GM12878 (cell line): Measurements from ENCODE around the gene PLPPR1. TPM values are rescaled to one million over a fixed set of nuclear protein-coding genes. Genes with fewer than 3 reads are reported as not detected.

Experiments used
- ATAC-seq: fragments of 200-7000 bp; cut with Tn5 transposase; 3 replicates; pipeline ENCODE4 v1.9.1; 2020; ENCODE audit warnings: mild to moderate bottlenecking, moderate library complexity
- BruUV-seq: library from RNA; stranded (reverse); fragments of 400-500 nt; replicated peaks from 2 replicates; lab custom pipeline; 2021; lab: Mats Ljungman, UMichigan
- CTCF ChIA-PET: fragments of 300-600 bp; sonication (Branson Sonifier 250); formaldehyde crosslinking; extraction: SDS; loops from one replicate; lab custom pipeline; 2021; ENCODE audit warnings: inconsistent platforms; lab: Yijun Ruan, JAX
- POLR2A ChIA-PET: fragments of 350-600 bp; formaldehyde crosslinking; extraction: SDS; loops from one replicate; lab custom pipeline; 2021; ENCODE audit warnings: inconsistent platforms; lab: Charles Lee
- RAD21 ChIA-PET: fragments of 300-600 bp; sonication (Branson Sonifier 250); formaldehyde crosslinking; loops from one replicate; lab custom pipeline; 2023; ENCODE audit warnings: antibody characterized with exemption; ENCODE audit not compliant: unreplicated experiment; lab: Charles Lee
- SMC1A ChIA-PET: fragments of 300-600 bp; sonication (Branson Sonifier 250); formaldehyde crosslinking; loops from one replicate; lab custom pipeline; 2023; ENCODE audit not compliant: unreplicated experiment, uncharacterized antibody; lab: Charles Lee
- DNase-seq: peaks from one replicate; pipeline ENCODE4 v3.0.0-alpha.2; 2011; ENCODE audit warnings: low read depth, low spot score
- FAIRE-seq: peaks from 3 replicates; lab custom pipeline; 2011; peaks lifted over from hg19 to GRCh38; lab: Jason Lieb, UNC
- H2AFZ ChIP-seq: 2 replicates; pipeline ENCODE4 v1.6.0; 2011; ENCODE audit warnings: low read depth, low read length, control low read depth; ENCODE audit not compliant: control insufficient read depth
- H3K27ac ChIP-seq: 2 replicates; pipeline ENCODE4 v1.5.1; 2011; ENCODE audit warnings: control low read depth; ENCODE audit not compliant: control insufficient read depth, insufficient read depth
- H3K27me3 ChIP-seq, 2 experiments: replicated peaks in 1 of 2; 2 replicates each; pipeline versions ENCODE4 v1.6.0 to v1.6.1; 2011; ENCODE audit warnings: low read length in 1 of 2; ENCODE audit not compliant: control insufficient read depth in 2 of 2, insufficient read depth in 2 of 2
- H3K36me3 ChIP-seq, 2 experiments: 2 replicates each; pipeline ENCODE4 v1.5.1; 2011; ENCODE audit warnings: low read length in 1 of 2; ENCODE audit not compliant: control insufficient read depth in 2 of 2, insufficient read depth in 2 of 2
- H3K4me1 ChIP-seq: 2 replicates; pipeline ENCODE4 v1.6.1; 2011; ENCODE audit warnings: mild to moderate bottlenecking, low read length, moderate library complexity, mixed read lengths; ENCODE audit not compliant: control insufficient read depth, insufficient read depth
- H3K4me2 ChIP-seq: 2 replicates; pipeline ENCODE4 v1.6.0; 2011; ENCODE audit warnings: control low read depth; ENCODE audit not compliant: control insufficient read depth, insufficient read depth
- H3K4me3 ChIP-seq: fragments of 200-600 bp; sonication (generic); 2 replicates; pipeline ENCODE4 v1.5.1; 2016
- H3K79me2 ChIP-seq: 2 replicates; pipeline ENCODE4 v1.6.0; 2011; ENCODE audit warnings: low read length; ENCODE audit not compliant: control insufficient read depth, insufficient read depth
- H3K9ac ChIP-seq: 2 replicates; pipeline ENCODE4 v1.8.0; 2011; ENCODE audit warnings: low read length, control low read depth, mixed read lengths; ENCODE audit not compliant: control insufficient read depth, insufficient read depth
- H3K9me3 ChIP-seq: replicated peaks from 3 replicates; pipeline ENCODE4 v1.5.1; 2011; ENCODE audit warnings: mild to moderate bottlenecking, low read length; ENCODE audit not compliant: control insufficient read depth, insufficient read depth
- H4K20me1 ChIP-seq: 2 replicates; pipeline ENCODE4 v1.6.0; 2011; ENCODE audit not compliant: control insufficient read depth, insufficient read depth
- CEBPZ ChIP-seq: fragments of 150-350 bp; IDR thresholded peaks from 2 replicates; pipeline ENCODE4 v1.6.1; 2016; ENCODE audit warnings: low read depth, low read length
- IKZF1 ChIP-seq: fragments of 450-650 bp; conservative IDR thresholded peaks from 2 replicates; pipeline ENCODE4 v1.6.1; 2017; ENCODE audit warnings: antibody characterized with exemption, mild to moderate bottlenecking
- WGBS: methylation state at CpG from one replicate; pipeline ENCODE4 v1.1.6; 2016; ENCODE audit warnings: low lambda C conversion rate; ENCODE audit not compliant: insufficient replicate concordance, insufficient coverage; ENCODE audit errors: missing lambda C conversion rate; 5-methylcytosine and 5-hydroxymethylcytosine counted together
- in situ Hi-C: fragments of 300-500 bp; cut with MboI; formaldehyde crosslinking; loops from 9 replicates; pipeline ENCODE4 v1.14.3; 2018; ENCODE audit warnings: mixed read lengths
- intact Hi-C: fragments of 100-400 bp; cut with micrococcal nuclease; formaldehyde crosslinking; loops from one replicate; pipeline ENCODE4 v1.14.2; 2022; ENCODE audit not compliant: unreplicated experiment
- polyA plus RNA-seq, 11 experiments: library from polyadenylated mRNA; depleted of rRNA in 4 of 11; unstranded in 6 of 11; stranded (reverse) in 5 of 11; fragments of >200 nt; fragmentation: Nextera tagmentation in 4 of 11; fragmentation: Illumina TruSeq in 1 of 11; extraction: Ambion mirVana in 4 of 11; extraction: Trizol in 1 of 11; gene quantifications; 1 replicate in 1 of 11; 2 replicates in 10 of 11; pipeline versions ENCODE4 v1.2.1 to v1.2.3, GENCODE V29; 2011 to 2016; ENCODE audit warnings: inconsistent platforms in 2 of 11, missing spikeins in 2 of 11, low read depth in 1 of 11
- total RNA-seq, 4 experiments: library from RNA; depleted of rRNA in 3 of 4; stranded (reverse); fragments of >200 nt in 3 of 4; fragmentation: Illumina TruSeq in 1 of 4; extraction: Trizol in 1 of 4; gene quantifications; 2 replicates each; pipeline versions ENCODE4 v1.2.1 to v1.2.3, GENCODE V29; 2013 to 2021

The PLPPR1 gene
- total and polyA plus RNA-seq, 10 of the 15 experiments (the other 5 are each of a cell fraction or from before 2014, with no cell fraction given), result 0.69 TPM; not detected in 9

GRCh38 chr9:101027733-101028345 is 688 bp upstream of the PLPPR1 start:
- Histone ChIP-seq H3K27me3 (peaks cover 7 to 9% of the 10 kb centered on the region in 2 experiments; a peak in 3 of 4 replicates), H3K4me1 (no peaks in the 10 kb centered on the region), H3K4me2 (no peak overlapping the region), H3K36me3 (no peaks in the 10 kb centered on the region), H3K4me3 (no peak overlapping the region), H2AFZ (no peak overlapping the region), H3K27ac (no peak overlapping the region), H4K20me1 (no peaks in the 10 kb centered on the region), H3K9ac (no peak overlapping the region), H3K79me2 (no peaks in the 10 kb centered on the region)
- WGBS, result 29% methylated on average over 12 of the region's 12 CpGs
- DNase-seq (no peak), ATAC-seq (no peak), FAIRE-seq (no peak)
- POLR2A ChIA-PET, result no interaction called here
- in situ Hi-C loops, result no loop called here
- TF ChIP-seq IKZF1, result no peak
- TF ChIP-seq CEBPZ, result no peak
- TF ChIP-seq, all 136 proteins: peak for 0
- intact Hi-C loops, result no loop called here
- ChIA-PET SMC1A (no interaction called here), CTCF (no interaction called here), RAD21 (no interaction called here)
- no TSS peak for BruUV-seq
- H3K9me3 ChIP-seq, result no peaks in the 10 kb centered on the region
